Heart left ventricle (tissue), 16 donors: ENCODE data around the gene DGKB. TPM values are rescaled to one million over a fixed set of nuclear protein-coding genes. Genes with fewer than 3 reads are reported as not detected.

Experiments
- ATAC-seq, 4 donors: fragments of 200-7000 bp; cut with Tn5 transposase; one replicate each; pipeline ENCODE4 v1.9.1; 2020 to 2022; ENCODE audit warnings: moderate library complexity in 4 of 4, mild to moderate bottlenecking in 3 of 4, moderate number of reproducible peaks in 1 of 4
- DNase-seq, 5 donors: peaks; one replicate each; pipeline ENCODE4 v3.0.0-alpha.2; 2020
- H3K27ac ChIP-seq, 12 donors: fragments of 200-600 bp; sonication (generic) in 4 of 12; one replicate each; pipeline versions ENCODE4 v1.5.0 to v1.8.0; 2016 to 2022; ENCODE audit warnings: mild to moderate bottlenecking in 2 of 12
- H3K27me3 ChIP-seq, 9 donors: fragments of 200-600 bp; sonication (generic) in 2 of 9; one replicate each; pipeline versions ENCODE4 v1.5.1 to v1.8.0; 2016 to 2022; ENCODE audit warnings: mild to moderate bottlenecking in 3 of 9
- H3K36me3 ChIP-seq, 9 donors: fragments of 200-600 bp; sonication (generic) in 2 of 9; one replicate each; pipeline versions ENCODE4 v1.5.0 to v1.8.0; 2018 to 2022; ENCODE audit warnings: mild to moderate bottlenecking in 2 of 9
- H3K4me1 ChIP-seq, 12 donors: fragments of 200-600 bp; sonication (generic) in 4 of 12; one replicate each; pipeline versions ENCODE4 v1.5.0 to v1.8.0; 2016 to 2022; ENCODE audit warnings: mild to moderate bottlenecking in 3 of 12
- H3K4me3 ChIP-seq, 12 donors: fragments of 200-600 bp; sonication (generic) in 4 of 12; one replicate each; pipeline versions ENCODE4 v1.5.0 to v1.8.0; 2017 to 2022; ENCODE audit warnings: mild to moderate bottlenecking in 9 of 12, moderate library complexity in 4 of 12
- H3K9me3 ChIP-seq, 12 donors: fragments of 200-600 bp; sonication (generic) in 4 of 12; one replicate each; pipeline versions ENCODE4 v1.5.0 to v1.8.0; 2016 to 2022; ENCODE audit warnings: mild to moderate bottlenecking in 1 of 12
- POLR2A ChIP-seq, 2 donors: fragments of 450-650 bp; IDR thresholded peaks; one replicate each; pipeline ENCODE4 v1.6.1; 2017; ENCODE audit warnings: antibody characterized with exemption in 2 of 2, mild to moderate bottlenecking in 2 of 2, moderate library complexity in 2 of 2
- WGBS, 4 donors: extraction: QIAGEN DNeasy Blood & Tissue Kit in 2 of 4; methylation state at CpG; one replicate each; pipeline versions ENCODE4 v1.1.5 to v1.1.7; 2013 to 2018; 5-methylcytosine and 5-hydroxymethylcytosine counted together
- intact Hi-C, 10 donors: fragments of 100-400 bp; cut with DNase I; formaldehyde crosslinking; loops; one replicate each; pipeline versions ENCODE4 v1.11.1 to v1.14.2; 2022
- polyA plus RNA-seq, 2 donors: library from polyadenylated mRNA; stranded (reverse); fragments of 200-250 nt; gene quantifications; one replicate each; pipeline ENCODE4 v1.2.3, GENCODE V29; 2013
- total RNA-seq, 9 donors: library from RNA; depleted of rRNA in 2 of 9; stranded (reverse); fragments of >200 nt in 2 of 9; fragmentation: NEBNext Ultra II Directional in 3 of 9; extraction: Animal tissue kit (Norgen Biotek cat#: 25700) in 3 of 9; gene quantifications; one replicate each; pipeline versions ENCODE4 v1.1.0 to v1.2.4, GENCODE V29; 2016 to 2023
- TF ChIP-seq, protein P1 (sequence below), 12 donors: fragments of 200-600 bp; sonication (generic) in 4 of 12; IDR thresholded peaks; one replicate each; pipeline versions ENCODE4 v1.5.0 to v1.8.0; 2018 to 2022; ENCODE audit warnings: antibody characterized with exemption in 12 of 12, mild to moderate bottlenecking in 5 of 12
- donor health status: ischemic (EF 13 %, LVEDD 7.1; RV severe dilation, severe dysfunction).
- donor health status: healthy with polysubstance abuse.
- donor health status: DM: no; HTN: yes; CAD: no.
- donor health status: DM: no; HTN: no; CAD: no.
- donor health status: ischemic (EF 25% LVEDD 6.9; RV normal size, moderate dysfunction).
- donor health status: ischemic (EF 25% LVEDD 5.7; RV mildly dilated, moderate dysfunction).
- donor health status: healthy.
- donor health status: DM: yes; HTN: yes; CAD: no.
- donor health status: ischemic (EF 35%, LVEDD 5.7; RV mildly dilated, moderate dysfunction).
- donor health status: nonischemic (EF 11% LVEDD 7.7; RV severe dilation, severe dysfunction).
- donor health status: DM: yes; HTN: yes; CAD: no.
- donor health status: PGD.
- donor health status: ischemic (EF 29% LVEDD 5.4; RV normal size, mild dysfunction).
- donor health status: nonischemic (EF 23%, LVEDD 6.1; RV moderate dilation, normal function).

The DGKB gene
- total and polyA plus RNA-seq, 11 donors = 0.08 to 1.6 (median 0.47) TPM; not detected in 1

DNA sequence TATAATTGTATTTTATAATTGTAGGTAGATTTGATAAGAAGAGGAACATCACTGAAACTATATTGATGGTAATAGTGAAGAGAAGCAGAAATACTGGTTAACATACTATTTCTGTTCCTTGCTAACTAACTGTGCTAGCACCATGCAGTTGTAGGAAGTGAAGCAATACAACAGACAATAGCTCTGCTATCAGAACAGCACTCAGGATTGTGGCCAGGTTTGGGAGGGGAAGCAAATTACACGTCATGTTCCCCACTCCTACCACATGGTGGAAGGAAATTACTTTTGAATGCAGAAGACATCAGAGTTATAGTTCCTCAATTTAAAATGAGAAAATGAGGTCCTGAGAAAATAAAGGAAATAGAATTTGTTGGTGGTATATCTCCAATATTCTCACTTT is 151.1 kb downstream of the DGKB start:
- 24 to 38% (median 27%) methylated on average over 1 of the region's 1 CpG for WGBS, 4 donors
- no peaks in the 10 kb centered on the region for H3K9me3 ChIP-seq
- peak in 1 of 4 donors; percentile 66 for ATAC-seq

DNA sequence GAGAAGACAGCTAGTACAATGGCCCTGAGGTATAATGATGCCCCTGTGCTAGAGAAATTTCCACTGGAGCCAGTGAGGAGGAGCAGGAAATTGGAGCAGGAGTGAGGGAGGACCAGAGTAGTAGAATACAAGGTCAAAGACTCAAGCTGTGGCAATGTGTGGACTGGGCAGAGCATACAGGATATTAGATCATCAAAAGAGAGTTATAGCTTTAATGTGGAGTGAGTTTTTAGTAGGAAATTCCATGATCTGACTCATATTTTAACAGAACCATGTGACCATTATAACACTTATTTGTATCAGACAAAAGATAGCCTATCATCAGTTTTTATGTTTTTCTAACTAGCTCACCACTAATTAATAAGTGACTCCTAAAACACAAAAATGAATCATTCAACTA is 154.1 kb downstream of the DGKB start:
- ATAC-seq = peak in 2 of 4 donors; percentile 47 to 58
- H3K27me3 ChIP-seq = no peaks in the 10 kb centered on the region
- DNase-seq = no peak
- no peak overlapping the region for H3K27ac ChIP-seq
- H3K9me3 ChIP-seq = peaks cover 0 to 15% (median 2%) of the 10 kb centered on the region in 12 donors
- no peaks in the 10 kb centered on the region for H3K36me3 ChIP-seq
- H3K4me3 ChIP-seq = no peak overlapping the region
- peaks cover 0 to 4% (median 0%) of the 10 kb centered on the region in 12 donors for H3K4me1 ChIP-seq
- intact Hi-C loops = no loop called here
- TF ChIP-seq, protein P1, sequence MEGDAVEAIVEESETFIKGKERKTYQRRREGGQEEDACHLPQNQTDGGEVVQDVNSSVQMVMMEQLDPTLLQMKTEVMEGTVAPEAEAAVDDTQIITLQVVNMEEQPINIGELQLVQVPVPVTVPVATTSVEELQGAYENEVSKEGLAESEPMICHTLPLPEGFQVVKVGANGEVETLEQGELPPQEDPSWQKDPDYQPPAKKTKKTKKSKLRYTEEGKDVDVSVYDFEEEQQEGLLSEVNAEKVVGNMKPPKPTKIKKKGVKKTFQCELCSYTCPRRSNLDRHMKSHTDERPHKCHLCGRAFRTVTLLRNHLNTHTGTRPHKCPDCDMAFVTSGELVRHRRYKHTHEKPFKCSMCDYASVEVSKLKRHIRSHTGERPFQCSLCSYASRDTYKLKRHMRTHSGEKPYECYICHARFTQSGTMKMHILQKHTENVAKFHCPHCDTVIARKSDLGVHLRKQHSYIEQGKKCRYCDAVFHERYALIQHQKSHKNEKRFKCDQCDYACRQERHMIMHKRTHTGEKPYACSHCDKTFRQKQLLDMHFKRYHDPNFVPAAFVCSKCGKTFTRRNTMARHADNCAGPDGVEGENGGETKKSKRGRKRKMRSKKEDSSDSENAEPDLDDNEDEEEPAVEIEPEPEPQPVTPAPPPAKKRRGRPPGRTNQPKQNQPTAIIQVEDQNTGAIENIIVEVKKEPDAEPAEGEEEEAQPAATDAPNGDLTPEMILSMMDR (IDR thresholded peaks at IDR 0.05) = no peak
- no peak for TF ChIP-seq POLR2A (IDR thresholded peaks at IDR 0.05)

More for the DNA sequence above, 151.1 kb downstream of the DGKB start:
- intact Hi-C loops = no loop called here
- TF ChIP-seq POLR2A (IDR thresholded peaks at IDR 0.05) = no peak
- TF ChIP-seq, protein P1 (IDR thresholded peaks at IDR 0.05) = no peak
- no peaks in the 10 kb centered on the region for H3K27me3 ChIP-seq
- DNase-seq = no peak
- H3K27ac ChIP-seq = no peak overlapping the region
- H3K4me1 ChIP-seq = peaks cover 0 to 4% (median 0%) of the 10 kb centered on the region in 12 donors
- no peaks in the 10 kb centered on the region for H3K36me3 ChIP-seq
- no peak overlapping the region for H3K4me3 ChIP-seq

DNA sequence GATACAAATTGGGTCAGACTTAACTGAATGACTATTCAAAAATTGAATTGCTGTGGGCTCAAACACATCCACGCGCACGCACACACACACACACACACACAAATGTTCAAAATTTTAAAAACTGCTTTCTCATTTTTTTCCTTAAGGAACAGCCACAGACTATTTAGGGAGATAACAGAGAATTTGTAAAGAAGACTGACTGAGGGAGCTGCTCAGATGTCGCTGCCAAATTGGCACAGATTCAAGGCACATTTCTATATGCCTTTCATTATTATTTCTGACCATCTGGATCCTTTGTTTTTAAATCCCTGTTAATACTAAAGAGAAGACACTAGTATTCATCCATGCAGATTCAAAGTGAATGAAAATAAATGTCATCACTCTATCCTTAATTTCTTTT is 154.8 kb downstream of the DGKB start:
- intact Hi-C loops = no loop called here
- Histone ChIP-seq H3K9me3 (peaks cover 0 to 23% (median 5%) of the 10 kb centered on the region in 12 donors), H3K27ac (no peak overlapping the region), H3K36me3 (no peaks in the 10 kb centered on the region), H3K27me3 (no peaks in the 10 kb centered on the region), H3K4me3 (no peak overlapping the region), H3K4me1 (peaks cover 0 to 4% (median 0%) of the 10 kb centered on the region in 12 donors)
- TF ChIP-seq POLR2A (IDR thresholded peaks at IDR 0.05) = no peak
- TF ChIP-seq, protein P1 (IDR thresholded peaks at IDR 0.05) = no peak
- DNase-seq (no peak), ATAC-seq (no peak)
- WGBS, 4 donors = 53 to 71% (median 62%) methylated on average over 4 of the region's 4 CpGs

DNA sequence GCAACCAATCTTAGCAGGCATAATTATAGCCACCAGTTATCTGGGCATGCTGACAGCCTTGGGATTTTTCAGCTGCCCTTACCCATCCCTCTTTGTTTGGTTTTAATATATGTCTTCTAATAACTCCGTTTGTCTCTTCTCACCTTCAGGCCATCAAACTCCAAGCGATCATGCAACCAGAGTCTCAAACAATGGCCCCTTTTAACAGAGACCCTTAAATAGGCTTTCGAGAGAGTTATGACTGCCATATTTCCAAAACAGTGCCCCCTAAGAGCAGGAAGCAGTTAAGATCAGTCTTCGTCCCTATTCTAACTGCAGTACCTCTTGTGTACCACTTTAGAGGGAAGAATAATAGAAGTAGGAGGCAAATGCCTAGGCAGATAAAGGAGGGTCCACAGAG is 157.5 kb downstream of the DGKB start:
- no peaks in the 10 kb centered on the region for H3K27me3 ChIP-seq
- H3K4me3 ChIP-seq = no peak overlapping the region
- WGBS, 4 donors = 88 to 95% (median 92%) methylated on average over 4 of the region's 4 CpGs
- DNase-seq = no peak
- no peaks in the 10 kb centered on the region for H3K36me3 ChIP-seq
- no peak for ATAC-seq
- peaks cover 0 to 4% (median 0%) of the 10 kb centered on the region in 12 donors for H3K4me1 ChIP-seq
- peaks cover 0 to 48% (median 17%) of the 10 kb centered on the region in 12 donors for H3K9me3 ChIP-seq
- H3K27ac ChIP-seq = no peak overlapping the region
- intact Hi-C loops = no loop called here
- TF ChIP-seq POLR2A (IDR thresholded peaks at IDR 0.05) = no peak
- TF ChIP-seq, protein P1 (IDR thresholded peaks at IDR 0.05) = peak in 1 of 12 donors; percentile 19
